ENCODE data around the gene C16orf46.

DNA sequence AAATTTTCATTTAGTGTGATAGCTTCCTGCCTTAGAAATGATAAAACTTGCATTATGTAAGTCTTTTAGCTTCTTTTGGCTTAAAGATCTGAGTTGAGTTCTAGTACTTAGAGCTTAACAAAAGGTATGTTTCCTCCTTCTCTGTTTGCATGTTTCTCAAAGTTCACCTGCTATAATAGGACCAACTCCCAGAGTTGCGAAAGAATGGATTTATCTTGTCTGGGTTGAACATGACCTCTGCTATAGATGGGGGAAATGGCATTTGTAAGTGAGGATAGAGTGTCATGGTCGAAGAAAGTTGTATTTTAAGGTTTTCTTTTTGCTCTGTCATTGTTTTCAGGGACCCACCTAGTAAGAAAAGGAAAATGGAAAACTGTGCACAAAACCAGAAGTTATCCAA lies 34.2 kb downstream of the C16orf46 start:
- TF ChIP-seq KLF6 (CRISPR knock-in tag; IDR thresholded peaks at IDR 0.05; ENCODE audit: borderline replicate concordance) (no peak), ZBED1 (IDR thresholded peaks at IDR 0.05) (no peak), PHTF2 (CRISPR knock-in tag; IDR thresholded peaks at IDR 0.05) (no peak), EHMT2 (IDR thresholded peaks at IDR 0.05) (no peak), TBP (optimal IDR thresholded peaks at IDR 0.05; ENCODE audit: low read depth, low read length) (no peak), ZBTB33 (CRISPR knock-in tag; IDR thresholded peaks at IDR 0.05) (no peak)
